H1 (cell line): ENCODE results near the gene SRP14. TPM values are rescaled to one million over a fixed set of nuclear protein-coding genes. Genes with fewer than 3 reads are reported as not detected.
A peak's percentile ranks its signal among the peaks of the same experiment; 100 is the strongest.

Experiments used
- CTCF ChIA-PET: fragments of 300-600 bp; sonication (Branson Sonifier 250); formaldehyde crosslinking; loops from one replicate; lab custom pipeline; 2021; ENCODE audit not compliant: partially characterized antibody; lab: Charles Lee
- POLR2A ChIA-PET: fragments of 300-600 bp; sonication (Branson Sonifier 250); formaldehyde crosslinking; loops from one replicate; lab custom pipeline; 2021; ENCODE audit warnings: inconsistent platforms; ENCODE audit not compliant: partially characterized antibody; lab: Charles Lee
- DNase-seq, 2 experiments: peaks; one replicate each; pipeline versions ENCODE4 v3.0.0 to v3.0.0-alpha.2; 2010 to 2022; ENCODE audit warnings: low spot score in 2 of 2, low read depth in 1 of 2, mixed read lengths in 1 of 2
- FAIRE-seq: peaks from 2 replicates; lab custom pipeline; 2011; peaks lifted over from hg19 to GRCh38; lab: Jason Lieb, UNC
- H2AFZ ChIP-seq: 2 replicates; pipeline ENCODE4 v1.8.1; 2012; ENCODE audit warnings: low read length, inconsistent platforms
- H2AK5ac ChIP-seq: 2 replicates; pipeline ENCODE4 v1.6.1; 2013; ENCODE audit warnings: low read depth, low read length
- H2BK120ac ChIP-seq: replicated peaks from 2 replicates; pipeline ENCODE3; 2013; ENCODE audit warnings: low read depth, low read length, inconsistent platforms
- H2BK12ac ChIP-seq: 2 replicates; pipeline ENCODE4 v1.6.1; 2013; ENCODE audit warnings: low read depth, low read length
- H2BK15ac ChIP-seq: 2 replicates; pipeline ENCODE4 v1.6.1; 2013; ENCODE audit warnings: low read length
- H2BK20ac ChIP-seq: 2 replicates; pipeline ENCODE4 v1.6.1; 2013; ENCODE audit warnings: low read length
- H2BK5ac ChIP-seq: 2 replicates; pipeline ENCODE4 v1.6.1; 2013; ENCODE audit warnings: low read depth, low read length
- H3K14ac ChIP-seq: 2 replicates; pipeline ENCODE4 v1.6.1; 2013; ENCODE audit warnings: inconsistent platforms; ENCODE audit not compliant: insufficient read length
- H3K18ac ChIP-seq: 2 replicates; pipeline ENCODE4 v1.6.1; 2013; ENCODE audit warnings: low read length; ENCODE audit errors: extremely low read depth
- H3K23ac ChIP-seq: 2 replicates; pipeline ENCODE4 v1.6.1; 2013; ENCODE audit warnings: inconsistent platforms; ENCODE audit not compliant: insufficient read length
- H3K23me2 ChIP-seq: 2 replicates; pipeline ENCODE4 v1.6.1; 2013; ENCODE audit warnings: low read depth, low read length
- H3K27ac ChIP-seq: 2 replicates; pipeline ENCODE4 v1.6.1; 2011; ENCODE audit warnings: low read depth, low read length, inconsistent platforms
- H3K27me3 ChIP-seq, 4 experiments: replicated peaks in 1 of 4; 1 replicate in 1 of 4; 2 replicates in 3 of 4; pipeline versions ENCODE4 v1.6.1 to v1.8.1; 2011 to 2013; ENCODE audit warnings: low read length in 3 of 4, mild to moderate bottlenecking in 3 of 4, inconsistent platforms in 2 of 4, mixed read lengths in 2 of 4, moderate library complexity in 1 of 4; ENCODE audit not compliant: control insufficient read depth in 3 of 4, insufficient read depth in 3 of 4; ENCODE audit errors: extremely low read depth in 1 of 4
- H3K36me3 ChIP-seq, 4 experiments: 2 replicates each; pipeline versions ENCODE4 v1.6.1 to v1.8.1; 2011 to 2013; ENCODE audit warnings: mild to moderate bottlenecking in 4 of 4, low read length in 3 of 4, moderate library complexity in 2 of 4, control low read depth in 1 of 4, inconsistent platforms in 1 of 4; ENCODE audit not compliant: insufficient read depth in 4 of 4, control insufficient read depth in 2 of 4
- H3K4ac ChIP-seq: replicated peaks from 2 replicates; pipeline ENCODE3; 2013; ENCODE audit warnings: low read length, low read depth, mixed read lengths, inconsistent platforms; ENCODE audit not compliant: insufficient read length
- H3K4me1 ChIP-seq, 4 experiments: replicated peaks in 1 of 4; 1 replicate in 1 of 4; 2 replicates in 3 of 4; pipeline versions ENCODE4 v1.6.1 to v1.8.1; 2011 to 2013; ENCODE audit warnings: low read length in 3 of 4, inconsistent platforms in 2 of 4, mixed read lengths in 1 of 4; ENCODE audit not compliant: insufficient read depth in 4 of 4, control insufficient read depth in 3 of 4
- H3K4me2 ChIP-seq, 2 experiments: 2 replicates each; pipeline versions ENCODE4 v1.6.1 to v1.8.1; 2011 to 2013; ENCODE audit warnings: low read depth in 2 of 2, low read length in 2 of 2, control low read depth in 1 of 2, inconsistent platforms in 1 of 2, mild to moderate bottlenecking in 1 of 2; ENCODE audit not compliant: insufficient read depth in 1 of 2
- H3K4me3 ChIP-seq, 4 experiments: fragments of 200-600, 300-600 bp in 1 of 4; sonication (generic), shearing (Covaris generic), sonication (Bioruptor Twin) in 1 of 4; 2 replicates each; pipeline versions ENCODE4 v1.5.1 to v1.8.1; 2011 to 2016; ENCODE audit warnings: low read length in 4 of 4, low read depth in 3 of 4, control low read depth in 2 of 4, inconsistent platforms in 2 of 4, mild to moderate bottlenecking in 2 of 4, mixed read lengths in 1 of 4, moderate library complexity in 1 of 4; ENCODE audit not compliant: insufficient read depth in 2 of 4; ENCODE audit errors: extremely low read depth in 1 of 4
- H3K56ac ChIP-seq: replicated peaks from 2 replicates; pipeline ENCODE3; 2013; ENCODE audit warnings: low read depth, mild to moderate bottlenecking, mixed read lengths, low read length, inconsistent platforms; ENCODE audit not compliant: insufficient read length
- H3K79me1 ChIP-seq: 2 replicates; pipeline ENCODE4 v1.6.1; 2013; ENCODE audit warnings: low read depth, low read length, control low read depth
- H3K79me2 ChIP-seq, 2 experiments: 2 replicates each; pipeline versions ENCODE4 v1.6.1 to v1.8.1; 2012 to 2013; ENCODE audit warnings: low read length in 2 of 2, mild to moderate bottlenecking in 2 of 2, inconsistent platforms in 1 of 2; ENCODE audit not compliant: insufficient read depth in 2 of 2, control insufficient read depth in 1 of 2
- H3K9ac ChIP-seq, 4 experiments: replicated peaks in 1 of 4; 1 replicate in 1 of 4; 2 replicates in 3 of 4; pipeline versions ENCODE4 v1.6.1 to v1.8.1; 2011 to 2013; ENCODE audit warnings: low read depth in 3 of 4, low read length in 3 of 4, control low read depth in 2 of 4, mild to moderate bottlenecking in 2 of 4, moderate library complexity in 2 of 4, inconsistent platforms in 1 of 4; ENCODE audit errors: extremely low read depth in 1 of 4
- H3K9me3 ChIP-seq, 2 experiments: 2 replicates each; pipeline versions ENCODE4 v1.6.1 to v1.8.1; 2012 to 2013; ENCODE audit warnings: mild to moderate bottlenecking in 2 of 2, moderate library complexity in 2 of 2, control low read depth in 1 of 2, inconsistent platforms in 1 of 2, low read depth in 1 of 2, low read length in 1 of 2, mixed read lengths in 1 of 2; ENCODE audit not compliant: insufficient read depth in 2 of 2
- H4K20me1 ChIP-seq, 2 experiments: replicated peaks in 1 of 2; 2 replicates each; pipeline versions ENCODE3 to v1.8.1; 2011 to 2013; ENCODE audit warnings: inconsistent platforms in 2 of 2, low read length in 2 of 2, mild to moderate bottlenecking in 1 of 2; ENCODE audit not compliant: insufficient read depth in 2 of 2, control insufficient read depth in 1 of 2
- H4K5ac ChIP-seq: 2 replicates; pipeline ENCODE4 v1.6.1; 2013; ENCODE audit warnings: low read length, low read depth, mixed read lengths, inconsistent platforms; ENCODE audit not compliant: insufficient read length
- H4K8ac ChIP-seq: 2 replicates; pipeline ENCODE4 v1.8.0; 2013; ENCODE audit warnings: mild to moderate bottlenecking, moderate library complexity, low read length, inconsistent platforms; ENCODE audit not compliant: insufficient read depth; ENCODE audit errors: extremely low read depth
- H4K91ac ChIP-seq: replicated peaks from 2 replicates; pipeline ENCODE3; 2013; ENCODE audit warnings: low read length, mixed read lengths, inconsistent platforms; ENCODE audit not compliant: insufficient read length
- CBX8 ChIP-seq: fragments of 300-800, 300-1000 bp; sonication (generic); IDR thresholded peaks from 2 replicates; pipeline ENCODE4 v1.7.1; 2016; ENCODE audit warnings: low read depth, low read length, borderline replicate concordance
- EGR1 ChIP-seq: IDR thresholded peaks from 2 replicates; pipeline ENCODE4 v1.6.1; 2011; ENCODE audit warnings: low read depth, low read length, borderline replicate concordance
- GABPA ChIP-seq: IDR thresholded peaks from 2 replicates; pipeline ENCODE4 v1.6.1; 2011; ENCODE audit warnings: mild to moderate bottlenecking, low read length, moderate library complexity, borderline replicate concordance; ENCODE audit not compliant: insufficient read depth
- NRF1 ChIP-seq: IDR thresholded peaks from 2 replicates; pipeline ENCODE4 v1.6.1; 2011; ENCODE audit warnings: mild to moderate bottlenecking, low read depth, low read length, improper control_type of control experiment
- RBBP5 ChIP-seq: IDR thresholded peaks from 2 replicates; pipeline ENCODE4 v1.7.1; 2012; ENCODE audit warnings: low read depth, mild to moderate bottlenecking, inconsistent platforms, low read length, moderate library complexity, borderline replicate concordance
- TBP ChIP-seq: IDR thresholded peaks from 2 replicates; pipeline ENCODE4 v1.6.1; 2011; ENCODE audit warnings: low read depth, low read length, improper control_type of control experiment
- WGBS, 2 experiments: shearing (Covaris generic) in 1 of 2; methylation state at CpG; one replicate each; pipeline versions ENCODE4 v1.1.6 to v1.1.7; 2013 to 2015; ENCODE audit warnings: low lambda C conversion rate in 2 of 2, mixed read lengths in 2 of 2, inconsistent platforms in 1 of 2, low coverage in 1 of 2, missing lambda C conversion rate in 1 of 2; ENCODE audit not compliant: insufficient replicate concordance in 2 of 2, insufficient coverage in 1 of 2, insufficient read length in 1 of 2; ENCODE audit errors: extremely low coverage in 1 of 2, missing lambda C conversion rate in 1 of 2; 5-methylcytosine and 5-hydroxymethylcytosine counted together
- polyA plus RNA-seq, 7 experiments: library from polyadenylated mRNA; depleted of rRNA in 3 of 7; stranded (reverse) in 5 of 7; unstranded in 2 of 7; fragments of >200 nt in 5 of 7; fragments of 200-250 nt in 2 of 7; gene quantifications; 1 replicate in 5 of 7; 2 replicates in 1 of 7; 4 replicates in 1 of 7; pipeline versions ENCODE4 v1.2.1 to v1.2.3, GENCODE V29; 2011 to 2013; ENCODE audit warnings: missing spikeins in 2 of 7, mixed read lengths in 2 of 7
- total RNA-seq: library from RNA; stranded (reverse); fragmentation: NEBNext Ultra II Directional; extraction: Animal tissue kit (Norgen Biotek cat#: 25700); gene quantifications from 2 replicates; pipeline ENCODE4 v1.2.1, GENCODE V29; 2021
- TF ChIP-seq, protein P1 (sequence below), 3 experiments: IDR thresholded peaks; 1 replicate in 2 of 3; 2 replicates in 1 of 3; pipeline versions ENCODE4 v1.5.1 to v1.6.1; 2011; ENCODE audit warnings: low read length in 3 of 3, mild to moderate bottlenecking in 3 of 3, inconsistent platforms in 2 of 3, low read depth in 1 of 3, moderate library complexity in 1 of 3; ENCODE audit not compliant: insufficient read depth in 1 of 3; ENCODE audit errors: control extremely low read depth in 1 of 3

The SRP14 gene
- total and polyA plus RNA-seq, 2 of the 8 experiments (the other 6 are each of a cell fraction or from before 2014, with no cell fraction given), result 186 to 223 TPM

GRCh38 chr15:40087068-40087810 lies 48.3 kb upstream of the SRP14 start:
- H3K4me3 ChIP-seq, result no peak overlapping the region
- H2AFZ ChIP-seq, result no peak overlapping the region
- H3K14ac ChIP-seq, result no peak overlapping the region
- no peaks in the 10 kb centered on the region for H3K9me3 ChIP-seq
- H3K4me1 ChIP-seq, result peaks cover 18 to 53% (median 37%) of the 10 kb centered on the region in 4 experiments
- peaks cover 0 to 13% (median 0%) of the 10 kb centered on the region in 4 experiments; a peak in 1 of 8 replicates for H3K36me3 ChIP-seq
- CTCF ChIA-PET, result interaction anchor here (0.6 to 21.4 kb wide), 17 partner anchors 9 to 187 kb away, joined by 3 to 312 read pairs (median 4); partner anchors contain the start of genes BMF and PAK6
- TF ChIP-seq RBBP5 (no peak), EGR1 (no peak), CBX8 (no peak), NRF1 (no peak), GABPA (no peak), TBP (no peak)
- TF ChIP-seq, protein P1, sequence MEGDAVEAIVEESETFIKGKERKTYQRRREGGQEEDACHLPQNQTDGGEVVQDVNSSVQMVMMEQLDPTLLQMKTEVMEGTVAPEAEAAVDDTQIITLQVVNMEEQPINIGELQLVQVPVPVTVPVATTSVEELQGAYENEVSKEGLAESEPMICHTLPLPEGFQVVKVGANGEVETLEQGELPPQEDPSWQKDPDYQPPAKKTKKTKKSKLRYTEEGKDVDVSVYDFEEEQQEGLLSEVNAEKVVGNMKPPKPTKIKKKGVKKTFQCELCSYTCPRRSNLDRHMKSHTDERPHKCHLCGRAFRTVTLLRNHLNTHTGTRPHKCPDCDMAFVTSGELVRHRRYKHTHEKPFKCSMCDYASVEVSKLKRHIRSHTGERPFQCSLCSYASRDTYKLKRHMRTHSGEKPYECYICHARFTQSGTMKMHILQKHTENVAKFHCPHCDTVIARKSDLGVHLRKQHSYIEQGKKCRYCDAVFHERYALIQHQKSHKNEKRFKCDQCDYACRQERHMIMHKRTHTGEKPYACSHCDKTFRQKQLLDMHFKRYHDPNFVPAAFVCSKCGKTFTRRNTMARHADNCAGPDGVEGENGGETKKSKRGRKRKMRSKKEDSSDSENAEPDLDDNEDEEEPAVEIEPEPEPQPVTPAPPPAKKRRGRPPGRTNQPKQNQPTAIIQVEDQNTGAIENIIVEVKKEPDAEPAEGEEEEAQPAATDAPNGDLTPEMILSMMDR (IDR thresholded peaks at IDR 0.05; ENCODE audit: control extremely low read depth in 1 of 3, insufficient read depth in 1 of 3, low read depth in 1 of 3, low read length in 3 of 3), result no peak
- H3K9ac ChIP-seq, result no peak overlapping the region
- H3K18ac ChIP-seq, result no peak overlapping the region
- H2BK20ac ChIP-seq, result no peak overlapping the region
- 0 out of 4 replicates have a peak overlapping the region, but pooled peaks of 1 of the 2 experiments have one; percentile 6 for H3K4me2 ChIP-seq
- H4K20me1 ChIP-seq, result no peaks in the 10 kb centered on the region
- H2BK12ac ChIP-seq, result no peak overlapping the region
- DNase-seq (no peak), FAIRE-seq (no peak)
- no peak overlapping the region for H3K27ac ChIP-seq
- H2BK15ac ChIP-seq, result no peak overlapping the region
- no peak overlapping the region for H2AK5ac ChIP-seq
- H2BK5ac ChIP-seq, result no peak overlapping the region
- H3K23ac ChIP-seq, result no peak overlapping the region
- no peak overlapping the region for H4K91ac ChIP-seq
- no peak overlapping the region for H4K8ac ChIP-seq
- no peaks in the 10 kb centered on the region for H3K79me2 ChIP-seq
- peaks cover 0 to 6% (median 5%) of the 10 kb centered on the region in 4 experiments; a peak in 4 of 7 replicates for H3K27me3 ChIP-seq
- WGBS, 2 experiments, result 68% methylated on average over 13 of the region's 14 CpGs; no CpG with 5 or more reads in 1 of the 2 experiments
- no peak overlapping the region for H3K4ac ChIP-seq
- no peak overlapping the region for H3K56ac ChIP-seq
- no peak overlapping the region for H2BK120ac ChIP-seq
- no peak overlapping the region for H4K5ac ChIP-seq
- no peaks in the 10 kb centered on the region; the same call in 1 of the 2 replicates for H3K23me2 ChIP-seq
- POLR2A ChIA-PET, result interaction anchor here (1.0 to 5.2 kb wide), 7 partner anchors 9 to 82 kb away, joined by 3 to 28 read pairs (median 6); partner anchors contain the start of gene BMF
- no peaks in the 10 kb centered on the region for H3K79me1 ChIP-seq
